T-cell (primary cell): ENCODE data around the gene NUDT9. TPM values are rescaled to one million over a fixed set of nuclear protein-coding genes. Genes with fewer than 3 reads are reported as not detected.
A peak's percentile ranks its signal among the peaks of the same experiment; 100 is the strongest.
"Not testable (repeated sequence)": the region's sequence is repeated elsewhere in the genome, so short reads cannot be mapped to it uniquely, and the experiment has no call there.

Source experiments
- ATAC-seq, 4 experiments: fragments of 200-7000 bp in 3 of 4; fragments of 150-1000 bp in 1 of 4; cut with Tn5 transposase; replicated peaks in 1 of 4; 1 replicate in 3 of 4; 2 replicates in 1 of 4; pipeline ENCODE4 v1.10.0; 2021; ENCODE audit warnings: moderate library complexity in 3 of 4, mild to moderate bottlenecking in 2 of 4, moderate number of reproducible peaks in 1 of 4
- CTCF ChIA-PET, 2 donors: fragments of 300-600 bp; sonication (Branson Sonifier 250); formaldehyde crosslinking; loops; one replicate each; lab custom pipeline; 2022; ENCODE audit warnings: antibody characterized with exemption in 2 of 2; lab: Charles Lee
- POLR2A ChIA-PET, 2 donors: fragments of 300-600 bp; sonication (Branson Sonifier 250); formaldehyde crosslinking; loops; one replicate each; lab custom pipeline; 2022; ENCODE audit warnings: antibody characterized with exemption in 2 of 2; lab: Charles Lee
- DNase-seq, 35 experiments: peaks; one replicate each; pipeline versions ENCODE4 v3.0.0 to v3.0.0-alpha.2; 2013 to 2023
- H3K27ac ChIP-seq: one replicate; pipeline ENCODE4 v1.5.1; 2013; ENCODE audit warnings: low read length
- H3K27me3 ChIP-seq, 2 experiments: replicated peaks in 1 of 2; 1 replicate in 1 of 2; 2 replicates in 1 of 2; pipeline versions ENCODE4 v1.6.1 to v1.7.0; 2013; ENCODE audit warnings: low read length in 1 of 2, mixed read lengths in 1 of 2; ENCODE audit not compliant: control insufficient read depth in 2 of 2, insufficient read depth in 2 of 2; ENCODE audit errors: extremely low read depth in 1 of 2
- H3K36me3 ChIP-seq, 2 donors: 1 replicate in 1 of 2; 2 replicates in 1 of 2; pipeline versions ENCODE4 v1.6.1 to v1.7.0; 2013; ENCODE audit warnings: low read length in 1 of 2; ENCODE audit not compliant: control insufficient read depth in 2 of 2, insufficient read depth in 1 of 2; ENCODE audit errors: extremely low read depth in 1 of 2
- H3K4me1 ChIP-seq, 2 experiments: 1 replicate in 1 of 2; 2 replicates in 1 of 2; pipeline versions ENCODE4 v1.6.1 to v1.7.0; 2013; ENCODE audit warnings: low read length in 2 of 2, mixed read lengths in 1 of 2; ENCODE audit not compliant: insufficient read depth in 2 of 2, control insufficient read depth in 1 of 2; ENCODE audit errors: extremely low read depth in 1 of 2
- H3K4me3 ChIP-seq, 2 donors: 1 replicate in 1 of 2; 2 replicates in 1 of 2; pipeline versions ENCODE4 v1.5.1 to v1.7.0; 2013; ENCODE audit warnings: mild to moderate bottlenecking in 2 of 2, low read length in 1 of 2, moderate library complexity in 1 of 2; ENCODE audit not compliant: control insufficient read depth in 1 of 2; ENCODE audit errors: extremely low read depth in 1 of 2
- H3K9me3 ChIP-seq: 2 replicates; pipeline ENCODE4 v1.7.0; 2013
- H3K27ac Mint-ChIP-seq, 2 donors: one replicate each; pipeline ENCODE4 v1.8.0; 2020 to 2021; ENCODE audit warnings: mild to moderate bottlenecking in 2 of 2, mixed read lengths in 2 of 2
- H3K27me3 Mint-ChIP-seq, 2 donors: one replicate each; pipeline ENCODE4 v1.8.0; 2021 to 2022; ENCODE audit warnings: mixed read lengths in 2 of 2
- H3K36me3 Mint-ChIP-seq: one replicate; pipeline ENCODE4 v1.8.0; 2021; ENCODE audit warnings: mixed read lengths
- H3K4me1 Mint-ChIP-seq, 3 donors: one replicate each; pipeline ENCODE4 v1.8.0; 2020 to 2022; ENCODE audit warnings: mixed read lengths in 3 of 3, mild to moderate bottlenecking in 1 of 3
- H3K4me3 Mint-ChIP-seq, 3 donors: one replicate each; pipeline ENCODE4 v1.8.0; 2020 to 2022; ENCODE audit warnings: mild to moderate bottlenecking in 3 of 3, mixed read lengths in 3 of 3, moderate library complexity in 3 of 3
- H3K9me3 Mint-ChIP-seq, 3 donors: one replicate each; pipeline ENCODE4 v1.8.0; 2020 to 2022; ENCODE audit warnings: mixed read lengths in 3 of 3
- WGBS: methylation state at CpG from one replicate; pipeline ENCODE4 v1.1.5; 2013; ENCODE audit warnings: missing lambda C conversion rate; ENCODE audit not compliant: insufficient coverage; 5-methylcytosine and 5-hydroxymethylcytosine counted together
- total RNA-seq, 35 experiments: library from RNA in 6 of 35; stranded (reverse) in 6 of 35; fragments of 120-200 nt in 1 of 35; gene quantifications; one replicate each; pipeline versions ENCODE4 v1.2.1 to v1.2.4 and lab custom pipeline; 2013 to 2026

The NUDT9 gene
- total RNA-seq, 5 donors from 2014 or later (not counting 1 experiment from before 2014, with no cell fraction given) = 10.1 to 18.0 (median 13.9) TPM

- Histone ChIP-seq H3K27me3 (peaks cover 0 to 8% of the 10 kb centered on the region in 2 experiments), H3K4me3 (no peak overlapping the region), H3K4me1 (no peaks in the 10 kb centered on the region), H3K9me3 (no peaks in the 10 kb centered on the region), H3K27ac (no peak overlapping the region), H3K36me3 (no peaks in the 10 kb centered on the region)
- no peaks in the 10 kb centered on the region for H3K36me3 Mint-ChIP-seq
- WGBS = 63% methylated on average over 1 of the region's 1 CpG
- no peak overlapping the region for H3K4me3 Mint-ChIP-seq
- ChIA-PET POLR2A (interaction anchor here in 1 of 2 donors (0.7 kb wide), 1 partner anchor 20 kb away, joined by 3 read pairs; no protein-coding TSS in a partner anchor), CTCF (no interaction called here)
- peaks cover 0 to 5% (median 3%) of the 10 kb centered on the region in 3 donors for H3K4me1 Mint-ChIP-seq
- no peaks in the 10 kb centered on the region for H3K9me3 Mint-ChIP-seq
- ATAC-seq (no peak), DNase-seq (no peak)
- H3K27ac Mint-ChIP-seq = no peak overlapping the region
- H3K27me3 Mint-ChIP-seq = no peaks in the 10 kb centered on the region
These were observed 22.4 kb upstream of the NUDT9 start for GRCh38 chr4:87399954-87400353.

- H3K9me3 ChIP-seq, H3K4me3 ChIP-seq, H3K36me3 Mint-ChIP-seq, DNase-seq, POLR2A ChIA-PET, H3K27me3 ChIP-seq, H3K27ac ChIP-seq, CTCF ChIA-PET, H3K9me3 Mint-ChIP-seq, H3K36me3 ChIP-seq, H3K4me3 Mint-ChIP-seq, ATAC-seq, H3K4me1 ChIP-seq, H3K27ac Mint-ChIP-seq: not testable (repeated sequence)
- H3K4me1 Mint-ChIP-seq = peaks cover 14 to 21% (median 20%) of the 10 kb centered on the region in 3 donors
- WGBS = no CpG with 5 or more reads among the region's 1 CpG
- peaks cover 0 to 11% of the 10 kb centered on the region in 2 donors for H3K27me3 Mint-ChIP-seq
These were observed 18.6 kb upstream of the NUDT9 start for GRCh38 chr4:87403732-87404131.

- WGBS = 88% methylated on average over 2 of the region's 5 CpGs
- H3K4me1 Mint-ChIP-seq = peaks cover 14 to 21% (median 20%) of the 10 kb centered on the region in 3 donors
- Histone ChIP-seq H3K9me3 (no peaks in the 10 kb centered on the region), H3K27me3 (peaks cover 0 to 3% of the 10 kb centered on the region in 2 experiments), H3K27ac (no peak overlapping the region), H3K4me3 (no peak overlapping the region), H3K4me1 (no peaks in the 10 kb centered on the region), H3K36me3 (no peaks in the 10 kb centered on the region)
- no peaks in the 10 kb centered on the region for H3K9me3 Mint-ChIP-seq
- DNase-seq (no peak), ATAC-seq (no peak)
- no peaks in the 10 kb centered on the region for H3K36me3 Mint-ChIP-seq
- no peak overlapping the region for H3K27ac Mint-ChIP-seq
- ChIA-PET POLR2A (no interaction called here), CTCF (interaction anchor here in 1 of 2 donors (0.5 kb wide), 1 partner anchor 1508 kb away, joined by 3 read pairs; no protein-coding TSS in a partner anchor)
- no peak overlapping the region for H3K4me3 Mint-ChIP-seq
- H3K27me3 Mint-ChIP-seq = peaks cover 13 to 18% of the 10 kb centered on the region in 2 donors
These were observed 17.1 kb upstream of the NUDT9 start for GRCh38 chr4:87405211-87405820.

- ChIA-PET CTCF (interaction anchor here (0.6 to 1.0 kb wide), 4 partner anchors 11 to 16 kb away, joined by 3 to 6 read pairs (median 4); partner anchors contain the start of gene HSD17B11 (in 2 of the 2)), POLR2A (interaction anchor here in 1 of 2 donors (0.6 kb wide), 1 partner anchor 36 kb away, joined by 3 read pairs; no protein-coding TSS in a partner anchor)
- 8% methylated on average over 2 of the region's 6 CpGs for WGBS
- Histone ChIP-seq H3K27me3 (peaks cover 0 to 2% of the 10 kb centered on the region in 2 experiments), H3K4me3 (peak overlapping the region in 1 of 2 donors; percentile 15), H3K27ac (no peak overlapping the region), H3K9me3 (no peaks in the 10 kb centered on the region), H3K36me3 (no peaks in the 10 kb centered on the region), H3K4me1 (no peaks in the 10 kb centered on the region)
- peaks cover 18 to 22% of the 10 kb centered on the region in 2 donors for H3K27me3 Mint-ChIP-seq
- peak in 2 of 35 experiments; percentile 14 to 24 for DNase-seq
- peak in 3 of 4 experiments; percentile 27 to 71 (median 57) for ATAC-seq
- H3K4me3 Mint-ChIP-seq = peak overlapping the region in 2 of 3 donors; percentile 40 to 66
- no peaks in the 10 kb centered on the region for H3K36me3 Mint-ChIP-seq
- H3K4me1 Mint-ChIP-seq = peaks cover 14 to 21% (median 20%) of the 10 kb centered on the region in 3 donors
- no peaks in the 10 kb centered on the region for H3K9me3 Mint-ChIP-seq
- peak overlapping the region in 1 of 2 donors; percentile 67 for H3K27ac Mint-ChIP-seq
These were observed 15.9 kb upstream of the NUDT9 start for GRCh38 chr4:87406462-87406861.

GRCh38 chr4:87406902-87407301, 15.5 kb upstream of the NUDT9 start:
- H3K9me3 ChIP-seq, DNase-seq, POLR2A ChIA-PET, H3K4me1 ChIP-seq, H3K9me3 Mint-ChIP-seq, H3K27ac ChIP-seq, H3K36me3 ChIP-seq, ATAC-seq, H3K36me3 Mint-ChIP-seq, H3K4me3 ChIP-seq, H3K27me3 ChIP-seq: not testable (repeated sequence)
- Mint-ChIP-seq H3K4me1 (peaks cover 14 to 21% (median 20%) of the 10 kb centered on the region in 3 donors), H3K4me3 (peak overlapping the region in 2 of 3 donors; percentile 40 to 66), H3K27ac (peak overlapping the region in 1 of 2 donors; percentile 67), H3K27me3 (peaks cover 18 to 22% of the 10 kb centered on the region in 2 donors)
- WGBS = 63% methylated on average over 1 of the region's 4 CpGs
- CTCF ChIA-PET = interaction anchor here (0.6 to 1.0 kb wide), 4 partner anchors 10 to 16 kb away, joined by 3 to 4 read pairs (median 3); partner anchors contain the start of gene HSD17B11 (in 2 of the 2)

- CTCF ChIA-PET = no interaction called here
- DNase-seq (no peak), ATAC-seq (no peak)
- H3K27ac Mint-ChIP-seq = no peak overlapping the region
- 88% methylated on average over 1 of the region's 3 CpGs for WGBS
- H3K36me3 Mint-ChIP-seq = no peaks in the 10 kb centered on the region
- Histone ChIP-seq H3K36me3 (no peaks in the 10 kb centered on the region), H3K27ac (no peak overlapping the region), H3K27me3 (peaks cover 0 to 12% of the 10 kb centered on the region in 2 experiments), H3K4me3 (no peak overlapping the region), H3K9me3 (no peaks in the 10 kb centered on the region), H3K4me1 (no peaks in the 10 kb centered on the region)
- H3K4me3 Mint-ChIP-seq = no peak overlapping the region
- no peaks in the 10 kb centered on the region for H3K9me3 Mint-ChIP-seq
- peaks cover 14 to 21% (median 20%) of the 10 kb centered on the region in 3 donors for H3K4me1 Mint-ChIP-seq
- peaks cover 18 to 27% of the 10 kb centered on the region in 2 donors for H3K27me3 Mint-ChIP-seq
- POLR2A ChIA-PET = no interaction called here
These were observed 12.9 kb upstream of the NUDT9 start for GRCh38 chr4:87409420-87409939.
